HT-29 (cell line): Measurements from ENCODE around the gene CFD. TPM values are rescaled to one million over a fixed set of nuclear protein-coding genes. Genes with fewer than 3 reads are reported as not detected.
"Not testable (repeated sequence)": the region's sequence is repeated elsewhere in the genome, so short reads cannot be mapped to it uniquely, and the experiment has no call there.

Experiments used
- DNase-seq: peaks from one replicate; pipeline ENCODE4 v3.0.0-alpha.2; 2015; ENCODE audit warnings: low spot score
- total RNA-seq: library from RNA; depleted of rRNA; stranded (reverse); fragments of >200 nt; shearing (Covaris generic); gene quantifications from 2 replicates; pipeline ENCODE4 v1.2.3, GENCODE V29; 2014

The CFD gene
- total RNA-seq, 1 experiment from 2014 or later: 1.1 TPM

- no peak for DNase-seq
Measured at GRCh38 chr19:852136-853013, 7.1 kb upstream of the CFD start, which contains the start of gene ELANE. Gene ELANE, plus strand, starts transcription at chr19:852303. Its CDS starts 26 bp downstream, at chr19:852329.

GRCh38 chr19:853014-853585 lies 6.4 kb upstream of the CFD start:
- DNase-seq: no peak

GRCh38 chr19:853614-854220 lies 5.7 kb upstream of the CFD start:
- DNase-seq: not testable (repeated sequence)

- DNase-seq: no peak
Measured at GRCh38 chr19:854549-854948, 4.9 kb upstream of the CFD start.

GRCh38 chr19:855142-855541 lies 4.3 kb upstream of the CFD start:
- no peak for DNase-seq

GRCh38 chr19:855566-856120 lies 3.8 kb upstream of the CFD start:
- DNase-seq: no peak

GRCh38 chr19:858284-858683 lies 1.2 kb upstream of the CFD start:
- DNase-seq: no peak

- no peak for DNase-seq
Measured at GRCh38 chr19:861141-861755, 1.8 kb downstream of the CFD start.

- DNase-seq: peak; percentile 17
Measured at GRCh38 chr19:861756-862580, 2.5 kb downstream of the CFD start.

- DNase-seq: no peak
Measured at GRCh38 chr19:862581-863314, 3.3 kb downstream of the CFD start.

GRCh38 chr19:863315-863620 lies 3.8 kb downstream of the CFD start:
- no peak for DNase-seq

GRCh38 chr19:866769-867300 lies 7.4 kb downstream of the CFD start:
- no peak for DNase-seq

- no peak for DNase-seq
Measured at GRCh38 chr19:867301-867793, 7.9 kb downstream of the CFD start.

- no peak for DNase-seq
Measured at GRCh38 chr19:867855-868457, 8.5 kb downstream of the CFD start.

GRCh38 chr19:868458-869244 lies 9.2 kb downstream of the CFD start:
- DNase-seq: no peak

- peak; percentile 41 for DNase-seq
Measured at GRCh38 chr19:869245-870177, 10.0 kb downstream of the CFD start.

GRCh38 chr19:870314-870713 lies 10.8 kb downstream of the CFD start:
- DNase-seq: no peak

GRCh38 chr19:870963-871401 lies 11.5 kb downstream of the CFD start:
- no peak for DNase-seq
